K562 (cell line): ENCODE measurements around the gene PTPRB. TPM values are rescaled to one million over a fixed set of nuclear protein-coding genes. Genes with fewer than 3 reads are reported as not detected.
A peak's percentile ranks its signal among the peaks of the same experiment; 100 is the strongest.

Experiments
- CUX1 ChIP-seq: fragments of 200-800 bp; sonication (Bioruptor generic); IDR thresholded peaks from 2 replicates; pipeline ENCODE4 v1.6.1; 2016; ENCODE audit warnings: missing genetic modification characterization, missing compliant biosample characterization
- MAFG ChIP-seq: fragments of 450-650 bp; conservative IDR thresholded peaks from 2 replicates; pipeline ENCODE4 v1.6.1; 2016; ENCODE audit warnings: missing genetic modification characterization, missing compliant biosample characterization
- ZNF592 ChIP-seq: fragments of 450-650 bp; IDR thresholded peaks from 2 replicates; pipeline ENCODE4 v1.6.1; 2017; ENCODE audit warnings: antibody characterized with exemption, mild to moderate bottlenecking
- polyA plus RNA-seq, 8 experiments: library from polyadenylated mRNA; depleted of rRNA in 4 of 8; stranded (reverse) in 5 of 8; unstranded in 3 of 8; fragments of >200 nt; fragmentation: Nextera tagmentation in 2 of 8; fragmentation: Illumina TruSeq in 1 of 8; extraction: Ambion mirVana in 2 of 8; extraction: Trizol in 1 of 8; gene quantifications; 2 replicates each; pipeline versions ENCODE4 v1.2.1 to v1.2.3, GENCODE V29; 2011 to 2014; ENCODE audit warnings: inconsistent platforms in 1 of 8, missing spikeins in 1 of 8
- total RNA-seq, 7 experiments: library from RNA; depleted of rRNA in 6 of 7; stranded (reverse); fragments of >200 nt in 6 of 7; fragmentation: Illumina TruSeq in 2 of 7; extraction: Trizol in 2 of 7; gene quantifications; 2 replicates each; pipeline versions ENCODE4 v1.2.1 to v1.2.3, GENCODE V29; 2011 to 2021; ENCODE audit warnings: low replicate concordance in 1 of 7

PTPRB gene
- total and polyA plus RNA-seq, 9 of the 15 experiments (the other 6 are each of a cell fraction or from before 2014, with no cell fraction given): 0.46 to 5.9 (median 3.1) TPM

- no peak for TF ChIP-seq ZNF592
- TF ChIP-seq MAFG: peak; percentile 67
- TF ChIP-seq CUX1 (CRISPR knock-in tag): no peak
Measured at GRCh38 chr12:70657616-70658286, 20.5 kb upstream of the PTPRB start (continued).
